Endothelial cell of umbilical vein (primary cell): ENCODE data around the gene IQGAP2. TPM values are rescaled to one million over a fixed set of nuclear protein-coding genes. Genes with fewer than 3 reads are reported as not detected.

Experiments used
- BruUV-seq: library from RNA; stranded (reverse); fragments of 400-500 nt; replicated peaks from 2 replicates; lab custom pipeline; 2021; lab: Mats Ljungman, UMichigan
- CTCF ChIA-PET: fragments of 300-600, 350-600 bp; sonication (Branson Sonifier 250); formaldehyde crosslinking; loops from one replicate; lab custom pipeline; 2021; ENCODE audit warnings: antibody characterized with exemption, inconsistent platforms; lab: Charles Lee
- POLR2A ChIA-PET: fragments of 300-600, 350-600 bp; sonication (Branson Sonifier 250); formaldehyde crosslinking; loops from one replicate; lab custom pipeline; 2021; ENCODE audit warnings: antibody characterized with exemption, inconsistent platforms; lab: Charles Lee
- DNase-seq: peaks from one replicate; pipeline ENCODE4 v3.0.0-alpha.2; 2011; ENCODE audit warnings: low read depth, low spot score
- FAIRE-seq: peaks from 2 replicates; lab custom pipeline; 2011; peaks lifted over from hg19 to GRCh38; lab: Jason Lieb, UNC
- H2AFZ ChIP-seq: 2 replicates; pipeline ENCODE4 v1.6.0; 2012; ENCODE audit warnings: low read depth, low read length, control low read depth, inconsistent platforms
- H3K27ac ChIP-seq: 2 replicates; pipeline ENCODE4 v1.5.1; 2011; ENCODE audit warnings: low read depth, mild to moderate bottlenecking, control low read depth, low read length, moderate library complexity; ENCODE audit not compliant: insufficient read depth
- H3K27me3 ChIP-seq, 2 experiments: 2 replicates each; pipeline versions ENCODE4 v1.6.0 to v1.6.1; 2011; ENCODE audit warnings: low read length in 2 of 2, mixed read lengths in 1 of 2; ENCODE audit not compliant: control insufficient read depth in 2 of 2, insufficient read depth in 2 of 2
- H3K36me3 ChIP-seq, 2 experiments: 2 replicates in 1 of 2; 3 replicates in 1 of 2; pipeline ENCODE4 v1.5.1; 2011; ENCODE audit warnings: low read length in 2 of 2, mild to moderate bottlenecking in 1 of 2, moderate library complexity in 1 of 2; ENCODE audit not compliant: control insufficient read depth in 2 of 2, insufficient read depth in 2 of 2; ENCODE audit errors: extremely low read depth in 1 of 2
- H3K4me1 ChIP-seq: 3 replicates; pipeline ENCODE4 v1.5.1; 2011; ENCODE audit warnings: mild to moderate bottlenecking, low read length; ENCODE audit not compliant: control insufficient read depth, insufficient read depth; ENCODE audit errors: extremely low read depth
- H3K4me2 ChIP-seq: 2 replicates; pipeline ENCODE4 v1.6.1; 2011; ENCODE audit warnings: low read length, control low read depth, mixed read lengths; ENCODE audit not compliant: insufficient read depth
- H3K4me3 ChIP-seq, 3 experiments: fragments of 200-600 bp in 1 of 3; sonication (generic), shearing (Covaris generic) in 1 of 3; replicated peaks in 1 of 3; 2 replicates each; pipeline ENCODE4 v1.5.1; 2011 to 2016; ENCODE audit warnings: control low read depth in 3 of 3, low read length in 3 of 3, mild to moderate bottlenecking in 2 of 3, inconsistent platforms in 1 of 3, low read depth in 1 of 3, moderate library complexity in 1 of 3; ENCODE audit not compliant: insufficient read depth in 1 of 3
- H3K79me2 ChIP-seq: 2 replicates; pipeline ENCODE4 v1.6.0; 2012; ENCODE audit warnings: low read length, inconsistent platforms; ENCODE audit not compliant: control insufficient read depth, insufficient read depth
- H3K9ac ChIP-seq: replicated peaks from 2 replicates; pipeline ENCODE3; 2011; ENCODE audit warnings: low read length, control low read depth; ENCODE audit not compliant: insufficient read depth; ENCODE audit errors: extremely low read depth
- H3K9me1 ChIP-seq: replicated peaks from 3 replicates; pipeline ENCODE4 v1.6.0; 2011; ENCODE audit warnings: mild to moderate bottlenecking, low read length; ENCODE audit not compliant: control insufficient read depth, insufficient read depth; ENCODE audit errors: extremely low read depth
- H3K9me3 ChIP-seq: replicated peaks from 2 replicates; pipeline ENCODE4 v1.5.1; 2012; ENCODE audit warnings: low read length, inconsistent platforms; ENCODE audit not compliant: control insufficient read depth, insufficient read depth
- H4K20me1 ChIP-seq: replicated peaks from 2 replicates; pipeline ENCODE3; 2011; ENCODE audit warnings: mild to moderate bottlenecking, low read length; ENCODE audit not compliant: control insufficient read depth, insufficient read depth; ENCODE audit errors: extremely low read depth
- EZH2 ChIP-seq: IDR thresholded peaks from 2 replicates; pipeline ENCODE4 v1.6.1; 2012; ENCODE audit warnings: borderline replicate concordance, low read depth, mild to moderate bottlenecking, moderate library complexity, low read length, inconsistent platforms; ENCODE audit not compliant: severe bottlenecking
- FOS ChIP-seq: IDR thresholded peaks from 2 replicates; pipeline ENCODE4 v1.6.1; 2011; ENCODE audit warnings: mild to moderate bottlenecking, low read length, moderate library complexity, borderline replicate concordance; ENCODE audit not compliant: insufficient read depth
- GATA2 ChIP-seq: IDR thresholded peaks from 2 replicates; pipeline ENCODE4 v1.7.0; 2011; ENCODE audit warnings: low read depth, mild to moderate bottlenecking, moderate library complexity, mixed read lengths, low read length; ENCODE audit not compliant: insufficient read length, insufficient read depth
- JUN ChIP-seq: IDR thresholded peaks from 2 replicates; pipeline ENCODE4 v1.6.1; 2011; ENCODE audit warnings: borderline replicate concordance, low read depth; ENCODE audit not compliant: insufficient read length, insufficient read depth
- MYC ChIP-seq: IDR thresholded peaks from one replicate; pipeline ENCODE4 v1.6.1; 2011; ENCODE audit warnings: mild to moderate bottlenecking, low read depth, low read length
- POLR2A ChIP-seq: IDR thresholded peaks from 2 replicates; pipeline ENCODE4 v1.6.1; 2012; ENCODE audit warnings: low read depth, mild to moderate bottlenecking, control low read depth, low read length
- POLR2AphosphoS5 ChIP-seq: IDR thresholded peaks from 2 replicates; pipeline ENCODE4 v1.6.1; 2012; ENCODE audit warnings: low read depth, mild to moderate bottlenecking, control low read depth, low read length, moderate library complexity; ENCODE audit not compliant: insufficient read depth
- dilution Hi-C: fragments of 300-500 bp; cut with MboI; formaldehyde crosslinking; loops from one replicate; pipeline ENCODE4 v1.15.0; 2019; ENCODE audit warnings: low sequenced_read_pairs; ENCODE audit not compliant: extremely low pct_ligation_motif_present
- intact Hi-C: fragments of 100-400 bp; cut with micrococcal nuclease; formaldehyde crosslinking; loops from one replicate; pipeline ENCODE4 v1.10.0; 2022
- polyA plus RNA-seq, 4 experiments: library from polyadenylated mRNA; depleted of rRNA in 3 of 4; stranded (reverse) in 3 of 4; unstranded in 1 of 4; fragments of >200 nt; gene quantifications; 2 replicates each; pipeline versions ENCODE4 v1.2.1 to v1.2.3, GENCODE V29; 2011 to 2012; ENCODE audit warnings: missing spikeins in 1 of 4
- total RNA-seq: library from RNA; stranded (reverse); gene quantifications from 2 replicates; pipeline ENCODE4 v1.2.3, GENCODE V29; 2021
- TF ChIP-seq, protein P1 (sequence below), 2 donors: IDR thresholded peaks; 1 replicate in 1 of 2; 2 replicates in 1 of 2; pipeline ENCODE4 v1.5.1; 2011; ENCODE audit warnings: low read length in 2 of 2, mild to moderate bottlenecking in 2 of 2, moderate library complexity in 2 of 2, control low read depth in 1 of 2, inconsistent platforms in 1 of 2, low read depth in 1 of 2; ENCODE audit not compliant: insufficient read depth in 1 of 2; ENCODE audit errors: extremely low read depth in 1 of 2
- TF ChIP-seq, protein P2 (sequence below): IDR thresholded peaks from 2 replicates; pipeline ENCODE4 v1.6.1; 2011; ENCODE audit not compliant: insufficient read depth, insufficient read length

Gene IQGAP2
- total and polyA plus RNA-seq, 2 donors (not counting 3 experiments of a cell fraction or from before 2014, with no cell fraction given), result 4.5 to 4.7 TPM

DNA sequence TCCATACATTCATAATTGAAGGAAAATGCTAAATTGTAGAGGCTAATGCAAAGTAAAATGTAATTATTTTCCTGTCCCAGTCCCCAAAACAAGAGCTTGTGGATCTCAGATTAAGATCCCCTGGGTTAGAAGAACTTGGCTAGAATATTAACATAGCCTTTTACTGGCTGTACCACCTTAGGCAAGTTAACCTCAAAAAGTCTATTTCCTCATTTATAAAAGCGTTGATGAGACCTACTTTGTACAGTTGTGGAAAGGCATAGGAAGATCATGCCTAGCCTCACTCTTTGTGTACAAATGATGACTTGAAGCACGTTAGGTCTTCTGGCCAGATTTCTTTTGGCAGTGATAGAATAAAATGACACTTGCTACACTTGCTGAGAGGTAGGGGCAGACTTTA, 122.9 kb downstream of the IQGAP2 start:
- no TSS peak for BruUV-seq
- Histone ChIP-seq H3K36me3 (no peaks in the 10 kb centered on the region), H3K79me2 (no peaks in the 10 kb centered on the region), H3K9me1 (no peaks in the 10 kb centered on the region), H3K9ac (no peak overlapping the region), H3K4me3 (no peak overlapping the region), H3K27ac (no peak overlapping the region), H3K4me2 (no peak overlapping the region), H2AFZ (no peak overlapping the region), H3K4me1 (no peaks in the 10 kb centered on the region), H4K20me1 (no peaks in the 10 kb centered on the region), H3K9me3 (no peaks in the 10 kb centered on the region), H3K27me3 (peaks cover 3 to 6% of the 10 kb centered on the region in 2 experiments)
- POLR2A ChIA-PET, result no interaction called here
- dilution Hi-C loops, result no loop called here
- FAIRE-seq, result no peak
- DNase-seq, result no peak
- TF ChIP-seq GATA2 (no peak), POLR2A (no peak), POLR2AphosphoS5 (no peak), JUN (no peak), MYC (no peak), EZH2 (no peak), FOS (no peak)
- TF ChIP-seq, protein P1, sequence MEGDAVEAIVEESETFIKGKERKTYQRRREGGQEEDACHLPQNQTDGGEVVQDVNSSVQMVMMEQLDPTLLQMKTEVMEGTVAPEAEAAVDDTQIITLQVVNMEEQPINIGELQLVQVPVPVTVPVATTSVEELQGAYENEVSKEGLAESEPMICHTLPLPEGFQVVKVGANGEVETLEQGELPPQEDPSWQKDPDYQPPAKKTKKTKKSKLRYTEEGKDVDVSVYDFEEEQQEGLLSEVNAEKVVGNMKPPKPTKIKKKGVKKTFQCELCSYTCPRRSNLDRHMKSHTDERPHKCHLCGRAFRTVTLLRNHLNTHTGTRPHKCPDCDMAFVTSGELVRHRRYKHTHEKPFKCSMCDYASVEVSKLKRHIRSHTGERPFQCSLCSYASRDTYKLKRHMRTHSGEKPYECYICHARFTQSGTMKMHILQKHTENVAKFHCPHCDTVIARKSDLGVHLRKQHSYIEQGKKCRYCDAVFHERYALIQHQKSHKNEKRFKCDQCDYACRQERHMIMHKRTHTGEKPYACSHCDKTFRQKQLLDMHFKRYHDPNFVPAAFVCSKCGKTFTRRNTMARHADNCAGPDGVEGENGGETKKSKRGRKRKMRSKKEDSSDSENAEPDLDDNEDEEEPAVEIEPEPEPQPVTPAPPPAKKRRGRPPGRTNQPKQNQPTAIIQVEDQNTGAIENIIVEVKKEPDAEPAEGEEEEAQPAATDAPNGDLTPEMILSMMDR (IDR thresholded peaks at IDR 0.05; ENCODE audit: extremely low read depth in 1 of 2, insufficient read depth in 1 of 2, low read depth in 1 of 2, low read length in 2 of 2), result no peak
- TF ChIP-seq, protein P2, sequence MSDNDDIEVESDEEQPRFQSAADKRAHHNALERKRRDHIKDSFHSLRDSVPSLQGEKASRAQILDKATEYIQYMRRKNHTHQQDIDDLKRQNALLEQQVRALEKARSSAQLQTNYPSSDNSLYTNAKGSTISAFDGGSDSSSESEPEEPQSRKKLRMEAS, result no peak
- intact Hi-C loops, result no loop called here
- CTCF ChIA-PET, result no interaction called here
